Measurements from ENCODE around the gene CLSTN2.

- TF ChIP-seq CTCF (IDR thresholded peaks at IDR 0.05) (no peak), POLR2A (IDR thresholded peaks at IDR 0.05) (no peak)
Measured at GRCh38 chr3:140308535-140308934, 373.6 kb downstream of the CLSTN2 start.

Measured in prostate gland (tissue), 2 donors.